HG03439 (cell line): ENCODE results near the gene LATS2.
"Not testable (repeated sequence)": the region's sequence is repeated elsewhere in the genome, so short reads cannot be mapped to it uniquely, and the experiment has no call there.

Source experiments
- ATAC-seq: cut with Tn5 transposase; IDR thresholded peaks from one replicate; pipeline ENCODE4 v1.9.1; 2021; ENCODE audit warnings: mild to moderate bottlenecking, moderate library complexity; ENCODE audit not compliant: unreplicated experiment

Gene LATS2

DNA sequence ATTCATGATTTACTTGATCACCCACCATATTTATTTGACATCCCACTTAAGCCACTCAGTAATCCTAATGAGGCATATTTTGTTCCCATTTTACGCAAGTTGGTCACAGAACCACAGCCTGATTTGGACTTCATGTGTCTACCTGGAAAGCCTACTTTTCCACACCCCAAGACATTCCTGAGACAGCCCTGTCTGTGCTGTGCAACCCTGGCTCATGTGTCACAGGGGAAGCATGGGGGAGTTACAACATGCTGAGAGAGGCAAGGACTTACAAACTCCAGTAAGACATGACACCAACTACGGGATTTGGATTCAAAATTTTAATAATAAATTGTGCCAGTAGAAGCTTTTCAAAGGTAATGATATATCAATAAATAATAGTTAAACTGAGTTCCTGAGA, 88.7 kb downstream of the LATS2 start:
- ATAC-seq: no peak

DNA sequence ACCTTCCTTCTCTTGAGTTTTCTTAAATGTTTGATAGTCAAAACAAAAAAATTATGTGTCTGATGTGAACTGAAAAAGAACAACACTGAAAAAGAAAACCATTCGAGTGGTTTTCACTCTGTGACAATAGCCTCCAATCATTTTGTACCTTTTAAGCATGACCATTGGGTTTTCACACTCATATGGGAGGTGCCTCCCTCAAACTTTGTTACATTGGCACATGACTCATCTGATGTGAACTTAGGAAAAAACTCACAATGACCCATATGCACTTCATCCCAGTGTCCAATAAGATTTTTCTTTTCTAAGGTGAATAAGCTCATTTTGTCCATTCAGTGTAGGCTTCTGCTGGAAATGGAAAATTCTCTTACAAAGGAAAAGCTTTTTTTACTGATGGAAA, 92.2 kb downstream of the LATS2 start:
- ATAC-seq: no peak

DNA sequence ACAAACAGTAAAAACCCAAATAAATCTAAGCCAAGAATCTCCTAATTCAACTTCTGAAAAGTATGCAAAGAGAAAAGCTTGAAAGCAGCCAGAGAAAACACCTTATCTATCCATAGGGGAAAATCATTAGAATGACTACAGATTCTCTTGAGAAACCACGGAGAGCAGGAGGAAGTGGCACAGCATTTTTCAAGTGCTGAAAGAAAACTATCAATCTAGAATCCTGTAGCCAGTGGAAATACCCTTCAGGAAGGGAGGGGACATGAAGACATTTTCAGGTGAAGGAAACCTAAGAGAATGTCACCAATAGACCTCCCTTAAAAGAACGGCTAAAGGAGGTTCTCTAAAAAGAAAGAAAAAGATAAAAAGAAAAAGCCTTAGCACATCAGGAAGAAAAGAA, 92.6 kb downstream of the LATS2 start:
- ATAC-seq: no peak

DNA sequence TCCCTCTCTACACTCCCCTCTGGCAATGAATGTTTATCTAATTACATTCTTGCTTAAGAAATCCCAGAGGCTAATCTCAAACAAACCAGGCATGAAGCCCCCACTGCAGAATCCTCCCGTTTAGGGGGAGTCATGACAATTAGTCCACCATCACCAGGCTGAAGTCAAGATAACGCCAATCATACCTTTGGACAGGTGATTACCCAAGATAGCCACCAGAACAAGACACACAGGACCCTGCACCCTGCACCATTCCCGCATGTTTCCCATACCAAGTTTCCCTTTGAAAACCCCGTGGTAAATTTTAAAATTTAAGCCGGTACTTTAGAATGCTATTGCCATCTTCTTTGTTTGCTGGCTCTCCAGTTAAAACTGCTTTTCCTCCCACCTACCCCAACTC, 94.0 kb downstream of the LATS2 start:
- no peak for ATAC-seq

DNA sequence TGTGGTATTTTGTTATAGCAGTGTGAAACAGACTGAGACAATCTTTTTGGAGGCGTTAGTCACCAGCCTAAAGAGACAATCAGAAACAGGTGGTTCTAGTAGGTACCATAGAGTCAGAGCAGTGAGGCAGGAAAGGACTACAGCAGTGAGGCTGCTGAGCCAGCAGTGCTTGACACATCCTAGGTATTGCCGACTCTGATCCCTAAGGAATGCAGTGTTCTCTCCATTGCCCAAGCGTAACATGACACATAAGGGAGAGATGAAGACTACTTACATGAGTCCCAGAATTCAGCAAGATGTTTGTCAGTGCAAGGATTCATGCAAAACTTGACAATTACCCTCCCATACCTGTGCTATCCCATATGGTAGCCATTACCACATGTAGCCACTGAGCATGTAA, 96.5 kb downstream of the LATS2 start:
- ATAC-seq: no peak

DNA sequence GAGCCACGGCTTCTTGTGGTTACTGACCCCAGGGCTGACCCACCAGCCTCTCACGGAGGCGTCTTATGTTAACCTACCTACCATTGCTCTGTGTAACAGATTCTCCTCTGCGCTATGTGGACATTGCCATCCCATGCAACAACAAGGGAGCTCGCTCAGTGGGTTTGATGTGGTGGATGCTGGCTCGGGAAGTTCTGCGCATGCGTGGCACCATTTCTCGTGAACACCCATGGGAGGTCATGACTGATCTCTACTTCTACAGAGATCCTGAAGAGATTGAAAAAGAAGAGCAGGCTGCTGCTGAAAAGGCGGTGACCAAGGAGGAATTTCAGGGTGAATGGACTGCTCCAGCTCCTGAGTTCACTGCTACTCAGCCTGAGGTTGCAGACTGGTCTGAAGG, 99.7 kb downstream of the LATS2 start:
- ATAC-seq: not testable (repeated sequence)

DNA sequence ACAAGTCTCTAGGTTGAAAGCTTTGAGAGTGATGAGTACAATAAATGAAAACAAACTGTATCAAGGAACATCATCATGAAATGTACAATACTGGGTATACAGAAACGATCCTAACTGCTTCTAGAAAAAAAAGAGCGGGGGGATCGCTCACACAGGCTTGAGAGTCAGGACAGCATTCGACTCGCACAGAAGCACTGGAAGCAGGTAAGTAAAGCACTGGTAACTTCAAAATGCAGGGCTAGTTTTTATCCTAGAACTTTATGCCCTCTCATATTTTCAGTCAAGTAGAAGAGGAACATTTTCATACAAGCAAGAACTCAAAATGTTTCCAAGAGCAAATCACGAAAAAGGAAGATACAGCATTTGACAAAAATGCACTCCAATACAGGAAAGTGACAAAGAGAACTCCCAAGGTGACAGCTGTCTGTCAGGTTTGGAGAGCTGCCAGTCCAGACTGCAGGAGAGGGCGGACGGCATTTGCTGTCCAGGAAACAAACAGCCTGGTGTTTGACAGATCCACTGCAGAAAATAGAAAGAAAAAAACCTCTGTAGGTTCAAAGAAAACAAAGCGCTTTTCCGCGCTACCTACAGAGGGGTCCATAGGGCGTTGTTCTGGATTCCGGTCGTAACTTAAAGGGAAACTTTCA, 100.6 kb downstream of the LATS2 start:
- ATAC-seq: no peak

DNA sequence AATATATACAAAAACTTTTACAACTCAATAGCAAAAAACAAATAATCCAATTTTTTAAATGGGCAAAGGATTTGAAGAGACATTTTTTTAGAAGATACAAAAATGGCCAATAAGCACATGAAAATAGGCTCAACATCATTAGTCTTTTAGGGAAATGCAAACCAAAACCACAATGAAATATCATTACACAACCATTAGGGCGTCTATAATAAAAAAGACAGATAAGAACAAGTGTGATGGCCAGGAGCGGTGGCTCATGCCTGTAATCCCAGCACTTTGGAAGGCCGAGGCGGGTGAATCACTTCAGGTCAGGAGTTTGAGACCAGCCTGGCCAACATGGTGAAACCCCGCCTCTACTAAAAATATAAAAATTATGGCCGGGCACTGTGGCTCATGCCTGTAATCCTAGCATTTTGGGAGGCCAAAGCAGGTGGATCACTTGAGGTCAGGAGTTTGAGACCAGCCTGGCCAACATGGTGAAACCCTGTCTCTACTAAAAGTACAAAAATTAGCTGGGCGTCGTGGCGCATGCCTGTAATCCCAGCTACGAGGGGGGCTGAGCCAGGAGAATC, 104.3 kb downstream of the LATS2 start:
- not testable (repeated sequence) for ATAC-seq

DNA sequence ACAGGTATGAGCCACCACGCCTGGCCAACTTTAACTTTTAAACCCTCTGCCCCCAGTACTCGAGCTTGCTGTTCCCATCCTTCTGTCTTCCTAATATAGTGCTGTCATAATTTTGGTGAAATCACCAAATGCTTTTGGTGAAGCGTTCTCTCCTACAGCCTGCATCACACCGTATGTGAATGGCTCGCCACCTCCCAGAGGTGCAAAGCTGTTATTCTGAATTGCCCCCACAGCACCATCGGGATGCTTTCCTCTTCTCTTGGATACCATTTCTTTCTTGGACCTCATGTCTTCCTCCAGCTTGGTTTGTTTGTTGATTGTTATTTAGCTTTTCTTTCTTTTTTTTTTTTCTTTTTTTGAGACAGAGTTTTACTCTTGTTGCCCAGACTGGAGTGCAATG, 105.9 kb downstream of the LATS2 start:
- ATAC-seq: no peak

DNA sequence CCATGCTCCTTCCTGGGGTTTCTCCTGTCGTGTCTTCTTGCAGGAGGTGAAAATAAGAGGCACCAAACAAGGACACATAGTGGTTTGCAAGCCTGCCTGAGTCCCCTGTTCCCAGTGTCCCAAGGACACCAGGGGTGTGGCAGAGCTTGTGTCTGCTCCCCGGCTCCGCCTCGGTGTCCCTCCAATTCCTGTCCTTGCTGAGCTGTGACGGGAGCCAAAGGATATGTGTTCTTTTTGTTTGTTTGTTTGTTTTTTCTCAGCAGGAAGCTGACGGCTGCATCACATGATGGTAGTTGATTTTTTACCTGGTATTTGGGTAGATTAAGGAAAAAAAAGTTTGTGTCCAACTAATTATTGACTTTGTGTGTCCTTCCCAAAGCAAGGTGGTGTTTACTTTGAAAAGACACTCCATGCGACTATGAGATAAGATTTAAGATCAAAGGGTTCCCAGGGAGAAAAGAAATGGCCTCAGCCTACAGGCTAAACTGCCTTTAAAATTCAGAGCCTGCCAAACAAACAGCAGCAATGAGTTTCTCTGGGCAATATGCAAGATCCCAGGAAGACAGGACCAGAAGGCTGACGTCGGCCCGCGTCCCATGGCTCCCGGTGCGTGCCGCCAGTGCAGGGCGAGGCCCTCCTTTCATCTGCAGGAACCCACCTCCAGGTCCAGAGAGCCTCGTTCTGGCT, 108.0 kb downstream of the LATS2 start:
- no peak for ATAC-seq

DNA sequence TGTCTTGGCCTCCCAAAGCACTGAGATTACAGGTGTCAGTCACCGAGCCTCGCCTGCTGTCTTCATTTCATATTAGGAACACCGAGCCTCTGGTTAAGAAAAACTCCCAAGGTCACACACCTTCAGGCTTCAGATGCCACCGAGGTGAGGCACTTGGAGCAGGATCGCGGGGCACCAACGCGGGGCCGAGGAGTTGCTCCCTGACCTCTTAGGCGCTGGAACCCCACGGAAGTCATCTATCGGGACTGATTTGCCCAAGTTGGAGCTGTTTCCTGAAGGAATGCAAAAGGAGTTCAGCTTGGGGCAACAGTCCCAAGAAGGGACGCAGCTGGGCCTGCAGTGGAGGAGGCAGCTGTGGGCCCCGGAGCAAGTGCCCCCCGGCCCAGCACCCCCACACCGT, 108.5 kb downstream of the LATS2 start:
- no peak for ATAC-seq

DNA sequence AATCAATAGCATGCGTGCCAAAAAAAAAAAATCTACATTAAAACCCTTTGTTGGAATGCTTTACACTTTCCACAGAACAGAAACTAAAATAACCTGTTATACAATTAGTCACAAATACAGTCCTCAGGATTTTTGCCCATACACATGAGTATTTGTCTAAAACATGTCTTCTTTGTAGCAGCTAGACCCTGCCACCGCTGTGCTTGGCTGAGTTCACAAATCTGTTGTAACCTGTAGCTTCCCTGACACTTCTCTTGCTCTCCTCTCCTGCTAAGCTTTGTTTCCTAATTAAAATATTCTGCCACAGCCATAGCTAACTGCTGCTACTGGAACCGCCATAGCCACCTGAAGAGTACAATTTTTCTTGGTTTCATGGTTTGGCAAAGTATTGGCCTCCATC, 113.4 kb downstream of the LATS2 start:
- ATAC-seq: not testable (repeated sequence)

DNA sequence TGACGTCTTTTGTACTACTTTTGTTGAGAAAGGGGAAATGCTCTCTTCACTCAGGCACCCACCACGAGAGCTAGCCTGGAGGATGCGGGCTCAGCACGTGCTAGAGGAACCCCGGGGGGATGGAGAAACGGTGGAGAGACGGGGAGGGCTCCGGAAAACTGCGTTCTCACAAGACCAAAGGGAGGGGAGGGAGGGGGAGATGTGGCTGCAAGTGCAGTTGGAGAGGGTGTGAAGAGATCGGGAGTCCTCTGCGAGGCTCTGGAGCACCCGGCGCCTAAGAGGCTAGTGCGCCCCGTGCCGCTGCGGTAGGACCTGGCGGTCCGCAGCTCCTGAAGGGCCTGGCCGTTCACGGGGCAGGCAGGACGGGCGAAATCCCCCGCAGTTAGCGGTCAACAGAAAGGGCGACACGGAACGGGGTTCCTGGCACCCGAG, 115.4 kb downstream of the LATS2 start:
- no peak for ATAC-seq

DNA sequence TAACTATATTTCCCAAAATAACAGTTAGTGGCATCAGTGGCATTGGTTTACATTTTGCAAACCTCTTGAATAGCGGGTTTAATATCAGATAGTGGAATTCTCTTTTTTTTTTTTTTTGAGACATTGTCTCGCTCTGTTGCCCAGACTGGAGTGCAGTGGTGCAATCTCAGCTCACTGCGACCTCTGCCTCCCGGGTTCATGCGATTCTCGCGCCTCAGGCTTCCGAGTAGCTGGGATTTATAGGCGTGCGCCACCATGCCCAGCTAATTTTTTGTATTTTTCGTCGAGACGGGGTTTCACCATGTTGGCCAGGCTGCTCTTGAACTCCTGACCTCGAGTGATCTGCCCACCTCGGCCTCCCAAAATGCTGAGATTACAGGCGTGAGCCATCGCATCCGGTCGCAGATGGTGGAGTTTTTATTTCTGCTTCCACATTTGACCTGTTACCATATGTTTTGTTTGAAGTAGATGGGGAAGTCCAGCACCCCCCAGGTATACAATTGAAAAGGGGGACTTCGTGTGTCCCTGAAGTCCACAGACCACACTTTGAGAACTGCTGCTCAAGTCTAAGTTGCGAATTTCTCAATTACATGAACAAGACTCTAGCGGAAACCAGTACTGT, 118.3 kb downstream of the LATS2 start:
- no peak for ATAC-seq

DNA sequence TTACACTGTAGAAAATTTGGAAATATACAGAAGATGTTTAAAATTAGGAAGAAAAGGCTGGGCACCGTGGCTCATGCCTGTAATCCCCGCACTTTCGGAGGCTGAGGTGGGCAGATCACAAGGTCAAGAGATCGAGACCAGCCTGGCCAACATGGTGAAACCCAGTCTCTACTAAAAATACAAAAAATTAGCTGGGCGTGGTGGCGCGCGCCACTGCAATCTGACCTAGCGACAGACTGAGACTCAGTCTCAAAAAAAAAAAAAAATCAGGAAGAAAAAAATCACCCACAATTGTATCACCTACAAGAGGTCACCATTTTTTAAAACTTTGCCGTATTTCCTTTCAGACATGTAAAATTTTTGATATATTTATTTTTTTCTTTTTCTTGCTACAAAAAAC, 120.9 kb downstream of the LATS2 start:
- ATAC-seq: not testable (repeated sequence)

DNA sequence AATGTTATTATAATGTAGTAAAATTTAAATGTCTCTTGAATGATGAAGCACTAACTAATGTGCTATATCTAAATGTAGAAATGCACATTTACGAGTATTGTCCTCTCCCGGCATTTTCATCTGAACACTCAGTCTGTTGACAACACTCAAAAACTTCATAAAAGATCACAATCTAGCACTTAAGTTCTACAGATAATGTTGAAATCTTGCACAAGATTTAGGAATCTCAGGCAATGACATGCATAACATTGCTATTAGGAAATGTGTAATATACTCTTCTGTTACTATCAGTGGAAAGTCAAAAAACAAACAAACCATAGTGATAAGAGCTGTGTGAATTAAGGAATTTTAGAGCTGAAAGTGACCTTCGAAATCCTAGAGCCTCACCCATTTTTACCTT, 121.3 kb downstream of the LATS2 start:
- ATAC-seq: no peak

DNA sequence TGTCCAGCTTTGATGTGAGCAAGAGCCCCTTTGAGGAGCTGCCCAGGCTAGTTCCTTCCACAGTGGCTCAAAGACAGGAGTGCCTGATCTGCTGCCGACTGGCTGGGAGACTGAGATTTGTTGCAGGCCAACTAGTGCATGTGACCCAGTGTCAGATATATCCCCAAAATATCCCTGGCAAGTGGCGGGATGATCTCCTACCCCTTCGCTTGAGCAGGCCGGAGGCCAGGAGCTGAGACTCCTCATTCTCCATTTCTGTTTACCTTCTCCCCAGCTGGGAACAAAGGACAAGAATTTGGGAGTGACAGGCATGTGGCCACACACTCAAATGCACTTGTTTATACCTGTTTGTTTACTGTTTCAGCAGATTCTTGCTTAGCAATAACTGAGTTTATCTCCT, 121.7 kb downstream of the LATS2 start:
- no peak for ATAC-seq

DNA sequence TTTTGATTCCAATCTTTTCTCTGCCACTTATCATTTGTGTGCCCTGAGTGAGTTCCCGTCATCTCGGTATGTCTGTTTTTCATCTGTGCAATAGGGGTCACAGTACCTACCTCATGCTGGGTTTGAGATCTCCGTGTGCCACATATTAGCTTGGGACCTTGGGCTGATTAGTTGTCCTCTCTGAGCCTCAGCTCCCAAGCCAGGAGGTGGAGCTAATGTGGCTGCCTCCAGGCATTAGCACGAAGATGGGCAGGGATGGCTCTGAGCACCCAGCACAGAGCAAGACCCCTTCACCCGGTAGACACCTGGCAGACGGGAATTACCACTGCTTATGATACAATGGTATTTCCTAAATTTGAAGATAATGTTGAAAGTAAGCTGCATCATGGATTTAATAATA, 123.1 kb downstream of the LATS2 start:
- no peak for ATAC-seq

DNA sequence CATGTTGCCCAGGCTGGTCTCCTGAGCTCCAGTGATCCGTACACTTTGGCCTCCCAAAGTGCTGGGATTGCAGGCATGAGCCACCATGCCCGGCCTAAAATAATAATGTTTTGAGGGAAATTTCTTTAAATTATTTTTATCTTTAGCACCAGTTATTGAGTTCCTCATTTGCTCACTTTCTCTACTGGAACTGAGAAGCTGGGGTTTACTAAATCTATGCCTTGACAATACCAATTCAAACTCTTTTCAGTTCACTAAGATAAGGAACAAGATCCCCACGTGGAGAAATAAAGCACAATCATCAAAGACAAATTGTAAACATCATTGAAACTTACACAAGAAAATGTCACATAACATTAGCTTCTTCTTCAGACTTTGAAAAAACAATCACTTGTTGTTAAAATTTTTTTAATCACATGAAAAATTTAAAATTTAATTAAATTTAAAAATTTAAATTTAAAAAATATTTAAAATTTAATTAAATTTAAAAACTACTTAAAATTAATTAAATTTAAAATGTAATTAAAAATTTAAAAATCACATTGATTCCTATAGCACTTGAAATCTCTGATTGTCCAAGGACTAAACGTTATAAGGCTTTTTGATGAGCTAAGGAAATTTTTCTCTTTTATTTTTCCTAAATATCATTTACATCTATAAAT, 133.7 kb downstream of the LATS2 start:
- no peak for ATAC-seq

DNA sequence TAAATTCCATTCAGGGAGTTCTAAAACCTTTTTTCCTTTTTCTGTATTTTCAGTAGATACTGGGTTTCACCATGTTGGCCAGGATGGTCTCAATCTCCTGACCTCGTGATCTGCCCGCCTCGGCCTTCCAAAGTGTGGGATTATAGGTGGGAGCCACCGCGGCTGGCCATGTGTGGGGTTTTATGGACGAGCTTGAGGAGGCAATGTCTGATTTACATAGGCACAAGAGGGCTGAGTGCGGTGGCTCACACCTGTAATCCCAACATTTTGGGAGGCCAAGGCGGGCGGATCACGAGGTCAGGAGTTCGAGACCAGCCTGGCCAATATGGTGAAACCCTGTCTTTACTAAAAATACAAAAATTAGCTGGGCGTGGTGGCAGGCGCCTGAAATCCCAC, 136.0 kb downstream of the LATS2 start:
- not testable (repeated sequence) for ATAC-seq

DNA sequence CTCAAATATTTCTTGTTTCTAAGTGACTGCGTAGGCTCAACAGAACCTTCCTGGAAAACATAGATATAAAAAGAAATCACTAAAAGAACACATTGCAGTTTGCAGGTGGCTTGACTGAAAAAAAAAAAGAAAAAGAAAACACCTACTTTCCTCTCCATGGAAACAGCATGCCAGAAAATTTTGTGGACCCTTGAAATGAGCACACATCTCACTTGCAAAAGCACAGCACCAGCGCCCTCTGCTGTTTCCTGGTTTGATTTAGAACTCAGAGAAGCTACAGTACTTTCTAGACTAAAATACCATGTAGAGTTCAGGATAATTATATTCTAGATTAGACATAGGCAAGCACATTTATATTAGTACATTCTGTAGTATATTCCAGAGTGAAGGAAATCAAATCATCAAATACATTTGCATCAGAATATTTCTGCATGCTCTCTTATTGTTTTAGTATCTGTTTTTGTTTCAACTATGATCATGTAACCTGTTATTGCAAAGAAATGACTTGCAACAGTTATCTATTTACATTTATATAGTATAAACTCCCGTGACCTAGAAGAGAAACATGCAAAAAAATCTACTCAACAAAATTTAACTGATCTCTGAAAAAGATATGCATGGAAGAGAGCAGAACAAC, 136.5 kb downstream of the LATS2 start:
- no peak for ATAC-seq
